ENCODE results near the gene GSTM3.

The GSTM3 gene

GRCh38 chr1:109725510-109725909 lies 15.3 kb downstream of the GSTM3 start:
- H3K4me1 ChIP-seq (ENCODE audit: control insufficient read depth, insufficient read depth, low read length), result no peaks in the 10 kb centered on the region
- WGBS (ENCODE audit: insufficient coverage, insufficient read length), result no CpG with 5 or more reads among the region's 4 CpGs
- no peak overlapping the region for H3K4me3 ChIP-seq (ENCODE audit: low read length)
- H3K27me3 ChIP-seq (ENCODE audit: control insufficient read depth, insufficient read depth, low read length), result no peaks in the 10 kb centered on the region
- H3K27ac ChIP-seq (ENCODE audit: low read length), result no peak overlapping the region
- no peak for DNase-seq (ENCODE audit: low read depth, low spot score)
- H3K36me3 ChIP-seq (ENCODE audit: control insufficient read depth, insufficient read depth, low read length), result no peaks in the 10 kb centered on the region
- no peaks in the 10 kb centered on the region for H3K9me3 ChIP-seq (ENCODE audit: control insufficient read depth, insufficient read depth, low read length)

- Histone ChIP-seq H3K27ac (ENCODE audit: low read length) (no peak overlapping the region), H3K9me3 (ENCODE audit: control insufficient read depth, insufficient read depth, low read length) (no peaks in the 10 kb centered on the region), H3K4me1 (ENCODE audit: control insufficient read depth, insufficient read depth, low read length) (no peaks in the 10 kb centered on the region), H3K27me3 (ENCODE audit: control insufficient read depth, insufficient read depth, low read length) (no peaks in the 10 kb centered on the region), H3K36me3 (ENCODE audit: control insufficient read depth, insufficient read depth, low read length) (no peaks in the 10 kb centered on the region), H3K4me3 (ENCODE audit: low read length) (no peak overlapping the region)
- DNase-seq (ENCODE audit: low read depth, low spot score), result no peak
- no CpG with 5 or more reads among the region's 5 CpGs for WGBS (ENCODE audit: insufficient coverage, insufficient read length)
These were observed 15.9 kb downstream of the GSTM3 start for GRCh38 chr1:109724933-109725332.

GRCh38 chr1:109722908-109723691 lies 17.7 kb downstream of the GSTM3 start:
- H3K27ac ChIP-seq (ENCODE audit: low read length), result no peak overlapping the region
- H3K4me1 ChIP-seq (ENCODE audit: control insufficient read depth, insufficient read depth, low read length), result no peaks in the 10 kb centered on the region
- H3K4me3 ChIP-seq (ENCODE audit: low read length), result no peak overlapping the region
- no peaks in the 10 kb centered on the region for H3K9me3 ChIP-seq (ENCODE audit: control insufficient read depth, insufficient read depth, low read length)
- no peak for DNase-seq (ENCODE audit: low read depth, low spot score)
- no peaks in the 10 kb centered on the region for H3K27me3 ChIP-seq (ENCODE audit: control insufficient read depth, insufficient read depth, low read length)
- WGBS (ENCODE audit: insufficient coverage, insufficient read length), result no CpG with 5 or more reads among the region's 7 CpGs
- H3K36me3 ChIP-seq (ENCODE audit: control insufficient read depth, insufficient read depth, low read length), result no peaks in the 10 kb centered on the region

GRCh38 chr1:109721971-109722370 lies 18.9 kb downstream of the GSTM3 start:
- no peak for DNase-seq (ENCODE audit: low read depth, low spot score)
- H3K27ac ChIP-seq (ENCODE audit: low read length), result no peak overlapping the region
- no peaks in the 10 kb centered on the region for H3K4me1 ChIP-seq (ENCODE audit: control insufficient read depth, insufficient read depth, low read length)
- WGBS (ENCODE audit: insufficient coverage, insufficient read length), result no CpG with 5 or more reads among the region's 1 CpG
- no peaks in the 10 kb centered on the region for H3K9me3 ChIP-seq (ENCODE audit: control insufficient read depth, insufficient read depth, low read length)
- H3K36me3 ChIP-seq (ENCODE audit: control insufficient read depth, insufficient read depth, low read length), result no peaks in the 10 kb centered on the region
- no peak overlapping the region for H3K4me3 ChIP-seq (ENCODE audit: low read length)
- H3K27me3 ChIP-seq (ENCODE audit: control insufficient read depth, insufficient read depth, low read length), result no peaks in the 10 kb centered on the region

DNA sequence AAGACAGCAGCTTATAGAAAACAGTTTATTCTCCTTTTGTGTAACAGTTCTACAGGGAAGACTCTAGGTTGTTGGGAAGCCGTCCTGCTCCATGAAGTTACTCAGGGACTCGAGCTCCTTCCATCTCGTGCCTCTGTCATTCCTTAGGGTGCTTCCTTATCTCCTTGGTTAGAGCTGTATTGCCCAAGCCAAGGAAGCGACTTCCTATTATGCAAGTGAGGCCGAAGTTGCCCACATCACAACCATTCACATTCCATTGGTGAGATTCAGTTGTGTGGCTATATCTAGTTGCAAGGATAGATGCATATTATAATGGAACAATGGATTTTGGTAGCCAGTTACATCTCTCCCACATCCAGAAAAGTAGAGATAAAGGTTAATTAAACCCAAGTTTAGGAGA lies 19.8 kb downstream of the GSTM3 start:
- Histone ChIP-seq H3K27me3 (ENCODE audit: control insufficient read depth, insufficient read depth, low read length) (no peaks in the 10 kb centered on the region), H3K27ac (ENCODE audit: low read length) (no peak overlapping the region), H3K4me3 (ENCODE audit: low read length) (no peak overlapping the region), H3K4me1 (ENCODE audit: control insufficient read depth, insufficient read depth, low read length) (no peaks in the 10 kb centered on the region), H3K9me3 (ENCODE audit: control insufficient read depth, insufficient read depth, low read length) (no peaks in the 10 kb centered on the region), H3K36me3 (ENCODE audit: control insufficient read depth, insufficient read depth, low read length) (no peaks in the 10 kb centered on the region)
- no peak for DNase-seq (ENCODE audit: low read depth, low spot score)
- WGBS (ENCODE audit: insufficient coverage, insufficient read length), result no CpG with 5 or more reads among the region's 5 CpGs

GRCh38 chr1:109719337-109719837 lies 21.5 kb downstream of the GSTM3 start:
- no peaks in the 10 kb centered on the region for H3K36me3 ChIP-seq (ENCODE audit: control insufficient read depth, insufficient read depth, low read length)
- H3K27me3 ChIP-seq (ENCODE audit: control insufficient read depth, insufficient read depth, low read length), result no peaks in the 10 kb centered on the region
- H3K9me3 ChIP-seq (ENCODE audit: control insufficient read depth, insufficient read depth, low read length), result no peaks in the 10 kb centered on the region
- no peaks in the 10 kb centered on the region for H3K4me1 ChIP-seq (ENCODE audit: control insufficient read depth, insufficient read depth, low read length)
- DNase-seq (ENCODE audit: low read depth, low spot score), result no peak
- 100% methylated on average over 1 of the region's 5 CpGs for WGBS (ENCODE audit: insufficient coverage, insufficient read length)
- H3K27ac ChIP-seq (ENCODE audit: low read length), result no peak overlapping the region
- no peak overlapping the region for H3K4me3 ChIP-seq (ENCODE audit: low read length)

DNA sequence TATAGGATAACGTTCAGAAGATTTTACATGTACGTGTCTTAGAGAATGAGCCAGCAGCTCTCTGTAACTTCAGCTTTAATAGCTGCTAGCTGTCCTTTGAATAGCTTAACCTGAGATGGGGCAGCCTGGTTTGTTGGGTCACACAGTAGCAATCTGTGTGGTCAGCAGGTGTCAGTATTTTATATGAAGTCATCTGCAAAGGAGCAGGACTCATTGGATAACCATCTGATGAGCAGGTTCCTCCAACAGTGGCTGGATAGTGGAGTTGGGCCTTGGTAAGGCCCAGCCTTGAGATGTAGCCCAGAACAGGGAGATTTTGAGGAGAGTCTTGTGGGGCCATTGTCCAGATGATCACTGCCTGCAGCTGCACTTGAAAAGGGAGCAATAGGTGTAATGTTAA lies 22.3 kb downstream of the GSTM3 start:
- no peaks in the 10 kb centered on the region for H3K4me1 ChIP-seq (ENCODE audit: control insufficient read depth, insufficient read depth, low read length)
- no peak overlapping the region for H3K27ac ChIP-seq (ENCODE audit: low read length)
- no peaks in the 10 kb centered on the region for H3K36me3 ChIP-seq (ENCODE audit: control insufficient read depth, insufficient read depth, low read length)
- H3K9me3 ChIP-seq (ENCODE audit: control insufficient read depth, insufficient read depth, low read length), result no peaks in the 10 kb centered on the region
- no peak for DNase-seq (ENCODE audit: low read depth, low spot score)
- no peak overlapping the region for H3K4me3 ChIP-seq (ENCODE audit: low read length)
- H3K27me3 ChIP-seq (ENCODE audit: control insufficient read depth, insufficient read depth, low read length), result no peaks in the 10 kb centered on the region
- no CpG with 5 or more reads among the region's 2 CpGs for WGBS (ENCODE audit: insufficient coverage, insufficient read length)

DNA sequence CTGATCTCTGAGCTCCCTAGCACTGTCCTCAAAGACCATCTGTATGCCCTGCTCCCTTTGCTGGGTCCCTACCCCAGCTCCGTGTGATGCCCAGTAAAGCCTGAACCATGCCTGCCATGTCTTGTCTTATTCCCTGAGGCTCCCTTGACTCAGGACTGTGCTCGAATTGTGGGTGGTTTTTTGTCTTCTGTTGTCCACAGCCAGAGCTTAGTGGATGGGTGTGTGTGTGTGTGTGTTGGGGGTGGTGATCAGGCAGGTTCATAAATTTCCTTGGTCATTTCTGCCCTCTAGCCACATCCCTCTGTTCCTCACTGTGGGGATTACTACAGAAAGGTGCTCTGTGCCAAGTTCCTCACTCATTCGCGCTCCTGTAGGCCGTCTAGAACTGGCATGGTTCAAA lies 23.1 kb downstream of the GSTM3 start:
- no peak overlapping the region for H3K4me3 ChIP-seq (ENCODE audit: low read length)
- H3K4me1 ChIP-seq (ENCODE audit: control insufficient read depth, insufficient read depth, low read length), result no peaks in the 10 kb centered on the region
- no peak for DNase-seq (ENCODE audit: low read depth, low spot score)
- no CpG with 5 or more reads among the region's 5 CpGs for WGBS (ENCODE audit: insufficient coverage, insufficient read length)
- no peaks in the 10 kb centered on the region for H3K27me3 ChIP-seq (ENCODE audit: control insufficient read depth, insufficient read depth, low read length)
- no peak overlapping the region for H3K27ac ChIP-seq (ENCODE audit: low read length)
- no peaks in the 10 kb centered on the region for H3K36me3 ChIP-seq (ENCODE audit: control insufficient read depth, insufficient read depth, low read length)
- H3K9me3 ChIP-seq (ENCODE audit: control insufficient read depth, insufficient read depth, low read length), result no peaks in the 10 kb centered on the region

DNA sequence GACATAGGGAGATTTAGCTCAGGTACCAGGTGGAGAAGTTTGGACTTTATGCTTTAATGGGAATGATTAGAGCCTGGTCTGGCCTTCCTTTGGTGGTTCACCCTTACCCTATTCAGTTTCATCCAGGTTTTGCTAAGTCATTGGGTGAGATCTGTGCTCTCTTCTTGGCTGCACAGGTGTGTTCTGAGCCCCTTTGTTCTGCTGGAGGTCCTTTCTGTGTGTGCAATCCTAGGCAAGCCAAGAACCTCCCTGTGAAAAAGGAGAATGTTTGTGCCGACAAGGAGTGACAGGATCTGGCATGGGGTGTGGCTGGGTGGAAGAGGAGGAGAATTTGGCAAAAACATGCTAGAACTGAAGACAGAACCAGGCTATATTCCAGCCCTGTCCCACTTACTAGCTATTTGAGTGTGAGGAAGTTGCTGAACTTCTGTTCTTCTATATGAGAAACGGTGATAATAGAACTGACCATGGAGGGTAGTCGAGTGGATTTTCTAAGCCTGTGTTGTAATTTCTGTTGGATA lies 24.2 kb downstream of the GSTM3 start:
- no peak overlapping the region for H3K4me3 ChIP-seq (ENCODE audit: low read length)
- no peaks in the 10 kb centered on the region for H3K4me1 ChIP-seq (ENCODE audit: control insufficient read depth, insufficient read depth, low read length)
- H3K9me3 ChIP-seq (ENCODE audit: control insufficient read depth, insufficient read depth, low read length), result no peaks in the 10 kb centered on the region
- no peaks in the 10 kb centered on the region for H3K36me3 ChIP-seq (ENCODE audit: control insufficient read depth, insufficient read depth, low read length)
- H3K27me3 ChIP-seq (ENCODE audit: control insufficient read depth, insufficient read depth, low read length), result no peaks in the 10 kb centered on the region
- no peak overlapping the region for H3K27ac ChIP-seq (ENCODE audit: low read length)
- no CpG with 5 or more reads among the region's 3 CpGs for WGBS (ENCODE audit: insufficient coverage, insufficient read length)
- no peak for DNase-seq (ENCODE audit: low read depth, low spot score)

DNA sequence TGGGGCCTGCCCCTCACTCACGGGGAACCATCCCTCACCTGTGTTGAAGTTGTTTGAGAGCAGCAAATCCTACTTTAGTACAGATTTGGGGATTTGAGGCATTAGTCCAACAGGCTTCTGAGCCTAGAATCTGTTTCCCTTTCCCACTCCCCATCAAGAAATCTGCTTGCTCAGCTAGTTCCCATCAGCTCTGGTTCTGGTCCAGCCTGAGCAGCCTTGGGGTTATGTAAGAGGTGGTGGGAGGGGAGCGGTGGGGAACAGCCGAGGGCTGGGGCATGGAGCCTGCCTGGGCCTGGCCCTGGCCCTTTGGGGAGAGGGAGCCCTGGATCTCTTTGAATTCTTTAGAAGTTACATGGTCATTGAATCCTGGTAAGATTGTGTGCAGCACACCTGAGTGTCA lies 24.7 kb downstream of the GSTM3 start:
- Histone ChIP-seq H3K27me3 (ENCODE audit: control insufficient read depth, insufficient read depth, low read length) (no peaks in the 10 kb centered on the region), H3K4me1 (ENCODE audit: control insufficient read depth, insufficient read depth, low read length) (no peaks in the 10 kb centered on the region), H3K27ac (ENCODE audit: low read length) (no peak overlapping the region), H3K36me3 (ENCODE audit: control insufficient read depth, insufficient read depth, low read length) (no peaks in the 10 kb centered on the region), H3K4me3 (ENCODE audit: low read length) (no peak overlapping the region), H3K9me3 (ENCODE audit: control insufficient read depth, insufficient read depth, low read length) (no peaks in the 10 kb centered on the region)
- no peak for DNase-seq (ENCODE audit: low read depth, low spot score)
- no CpG with 5 or more reads among the region's 3 CpGs for WGBS (ENCODE audit: insufficient coverage, insufficient read length)

All from iPS DF 6.9 (cell line).